GM23338 (cell line): Measurements from ENCODE around the gene CCDC54. TPM values are rescaled to one million over a fixed set of nuclear protein-coding genes. Genes with fewer than 3 reads are reported as not detected.

Experiments used
- ATAC-seq: fragments of 200-7000 bp; cut with Tn5 transposase; 3 replicates; pipeline ENCODE4 v1.9.1; 2020
- DNase-seq: peaks from one replicate; pipeline ENCODE4 v3.0.0-alpha.2; 2015; ENCODE audit warnings: low spot score
- H2AFZ ChIP-seq: fragments of 200-600 bp; sonication (generic); 2 replicates; pipeline ENCODE4 v1.8.0; 2016; ENCODE audit warnings: antibody characterized with exemption, mild to moderate bottlenecking, moderate library complexity
- H3F3A ChIP-seq: fragments of 200-600 bp; sonication (generic); replicated peaks from 2 replicates; pipeline ENCODE4 v1.8.0; 2017; ENCODE audit warnings: antibody characterized with exemption, mixed run types, low read depth
- H3K27ac ChIP-seq: fragments of 200-600 bp; sonication (generic); 2 replicates; pipeline ENCODE4 v1.6.1; 2016; ENCODE audit warnings: low read depth
- H3K27me3 ChIP-seq: fragments of 200-600 bp; sonication (generic); 2 replicates; pipeline ENCODE4 v1.8.0; 2016; ENCODE audit warnings: mild to moderate bottlenecking, mixed run types, moderate library complexity; ENCODE audit not compliant: insufficient read depth
- H3K36me3 ChIP-seq: fragments of 200-600 bp; sonication (generic); 2 replicates; pipeline ENCODE4 v1.8.0; 2016; ENCODE audit warnings: mild to moderate bottlenecking; ENCODE audit not compliant: insufficient read depth
- H3K4me1 ChIP-seq: fragments of 200-600 bp; sonication (generic); 2 replicates; pipeline ENCODE4 v1.8.0; 2016; ENCODE audit warnings: mild to moderate bottlenecking, moderate library complexity; ENCODE audit not compliant: insufficient read depth
- H3K4me2 ChIP-seq: fragments of 200-600 bp; sonication (generic); 2 replicates; pipeline ENCODE4 v1.7.1; 2017; ENCODE audit warnings: mixed run types
- H3K4me3 ChIP-seq: fragments of 200-600 bp; sonication (generic); 2 replicates; pipeline ENCODE4 v1.6.1; 2016; ENCODE audit warnings: mixed run types
- H3K79me2 ChIP-seq: fragments of 200-600 bp; sonication (generic); replicated peaks from 2 replicates; pipeline ENCODE4 v1.8.0; 2017; ENCODE audit warnings: mild to moderate bottlenecking; ENCODE audit not compliant: insufficient read depth
- H3K9me2 ChIP-seq: fragments of 200-600 bp; sonication (generic); 2 replicates; pipeline ENCODE4 v1.8.0; 2017; ENCODE audit not compliant: insufficient read depth
- H4K20me1 ChIP-seq: fragments of 200-600 bp; sonication (generic); replicated peaks from 2 replicates; pipeline ENCODE4 v1.8.0; 2017; ENCODE audit warnings: mild to moderate bottlenecking; ENCODE audit not compliant: insufficient read depth
- H3K27ac Mint-ChIP-seq: 2 replicates; pipeline ENCODE4 v1.8.0; 2020; ENCODE audit warnings: inconsistent platforms, mild to moderate bottlenecking, moderate library complexity, mixed read lengths
- H3K27me3 Mint-ChIP-seq: 3 replicates; pipeline ENCODE4 v1.8.0; 2022; ENCODE audit warnings: low read depth, mild to moderate bottlenecking, moderate library complexity, mixed read lengths, inconsistent platforms; ENCODE audit not compliant: insufficient read depth, poor library complexity
- H3K36me3 Mint-ChIP-seq: 3 replicates; pipeline ENCODE4 v1.8.0; 2021; ENCODE audit warnings: low read depth, mild to moderate bottlenecking, inconsistent platforms, moderate library complexity, mixed read lengths
- H3K4me1 Mint-ChIP-seq: 3 replicates; pipeline ENCODE4 v1.8.0; 2020; ENCODE audit warnings: mild to moderate bottlenecking, inconsistent platforms, mixed read lengths
- H3K4me3 Mint-ChIP-seq: 3 replicates; pipeline ENCODE4 v1.8.0; 2021; ENCODE audit warnings: moderate library complexity, mild to moderate bottlenecking, inconsistent platforms, mixed read lengths
- H3K9me3 Mint-ChIP-seq: 3 replicates; pipeline ENCODE4 v1.8.0; 2020; ENCODE audit warnings: moderate library complexity, mild to moderate bottlenecking, inconsistent platforms, mixed read lengths
- CREB1 ChIP-seq: fragments of 250-450 bp; sonication (Bioruptor Pico); IDR thresholded peaks from 2 replicates; pipeline ENCODE4 v1.5.0; 2020; ENCODE audit warnings: low read depth, mild to moderate bottlenecking, moderate library complexity
- CTCF ChIP-seq, 2 experiments: fragments of 200-600 bp in 1 of 2; sonication (generic) in 1 of 2; conservative IDR thresholded peaks; 2 replicates each; pipeline versions ENCODE4 v1.5.1 to v1.6.1; 2016 to 2017; ENCODE audit warnings: antibody characterized with exemption in 2 of 2, low read depth in 2 of 2, mild to moderate bottlenecking in 2 of 2, moderate library complexity in 1 of 2
- ETS1 ChIP-seq: IDR thresholded peaks from 2 replicates; pipeline ENCODE4 v1.6.1; 2016; ENCODE audit warnings: antibody characterized with exemption
- EZH2 ChIP-seq: fragments of 200-600 bp; sonication (generic); IDR thresholded peaks from one replicate; pipeline ENCODE4 v1.8.0; 2017; ENCODE audit warnings: antibody characterized with exemption, mild to moderate bottlenecking, low read depth; ENCODE audit not compliant: unreplicated experiment
- EZH2phosphoT487 ChIP-seq: fragments of 200-600 bp; sonication (generic); IDR thresholded peaks from one replicate; pipeline ENCODE4 v1.8.1; 2018; ENCODE audit warnings: antibody characterized with exemption; ENCODE audit not compliant: unreplicated experiment
- JUNB ChIP-seq: IDR thresholded peaks from one replicate; pipeline ENCODE4 v1.6.1; 2016; ENCODE audit warnings: antibody characterized with exemption; ENCODE audit not compliant: unreplicated experiment
- NANOG ChIP-seq: IDR thresholded peaks from 2 replicates; pipeline ENCODE4 v1.6.1; 2016; ENCODE audit warnings: antibody characterized with exemption, borderline replicate concordance
- REST ChIP-seq: IDR thresholded peaks from one replicate; pipeline ENCODE4 v1.6.1; 2018; ENCODE audit warnings: antibody characterized with exemption; ENCODE audit not compliant: unreplicated experiment
- ZNF114 ChIP-seq: fragments of 250-450 bp; sonication (Bioruptor Pico); IDR thresholded peaks from 2 replicates; pipeline ENCODE4 v1.5.0; 2020; ENCODE audit warnings: mild to moderate bottlenecking, moderate library complexity
- ZNF331 ChIP-seq: fragments of 250-450 bp; sonication (Bioruptor Pico); IDR thresholded peaks from 2 replicates; pipeline ENCODE4 v1.5.0; 2020; ENCODE audit warnings: low read depth, mild to moderate bottlenecking, moderate library complexity
- polyA plus RNA-seq: library from polyadenylated mRNA; unstranded; fragments of >200 nt; fragmentation: Nextera tagmentation; extraction: Ambion mirVana; gene quantifications from 2 replicates; pipeline ENCODE4 v1.2.1, GENCODE V29; 2016
- total RNA-seq: library from RNA; depleted of rRNA; stranded (reverse); fragments of >200 nt; shearing (Covaris generic); gene quantifications from 2 replicates; pipeline ENCODE4 v1.2.3, GENCODE V29; 2014

Gene CCDC54
- total and polyA plus RNA-seq, 2 experiments from 2014 or later, result not detected

GRCh38 chr3:107384428-107384827 is 7.2 kb downstream of the CCDC54 start (continued):
- TF ChIP-seq CTCF (conservative IDR thresholded peaks at IDR 0.05; ENCODE audit: low read depth in 2 of 2) (no peak), JUNB (no peak), ZNF114 (CRISPR knock-in tag) (no peak), CREB1 (CRISPR knock-in tag) (no peak), NANOG (no peak), EZH2phosphoT487 (no peak), ETS1 (no peak), EZH2 (no peak)

- H3K27me3 Mint-ChIP-seq, result peaks cover 2% of the 10 kb centered on the region
- peaks cover 37% of the 10 kb centered on the region for H3K4me1 ChIP-seq
- no peaks in the 10 kb centered on the region for H3K9me2 ChIP-seq
- H3K4me3 ChIP-seq, result no peak overlapping the region
- H3K4me1 Mint-ChIP-seq, result peaks cover 32% of the 10 kb centered on the region
- peak overlapping the region; percentile 83 for H3K27ac Mint-ChIP-seq
- peak overlapping the region; percentile 43 for H3K27ac ChIP-seq
- H3K79me2 ChIP-seq, result no peaks in the 10 kb centered on the region
- peak; percentile 80 for ATAC-seq
- H3K4me3 Mint-ChIP-seq, result no peak overlapping the region
- peak; percentile 65 for DNase-seq
- H3K36me3 Mint-ChIP-seq, result no peaks in the 10 kb centered on the region
- H2AFZ ChIP-seq, result no peak overlapping the region
- no peaks in the 10 kb centered on the region for H4K20me1 ChIP-seq
- peak overlapping the region; percentile 16; the same call in 1 of the 2 replicates for H3K4me2 ChIP-seq
- no peak for TF ChIP-seq REST
- TF ChIP-seq ZNF331, result no peak
- TF ChIP-seq NANOG, result peak; percentile 79
- no peaks in the 10 kb centered on the region for H3K9me3 Mint-ChIP-seq
- no peaks in the 10 kb centered on the region for H3K36me3 ChIP-seq
- no peaks in the 10 kb centered on the region for H3F3A ChIP-seq
- no peaks in the 10 kb centered on the region for H3K27me3 ChIP-seq
These were observed 7.7 kb downstream of the CCDC54 start for GRCh38 chr3:107384907-107385306.
